Ishikawa (cell line): Measurements from ENCODE around the gene OR2T10.

Experiments used
- CEBPB ChIP-seq: IDR thresholded peaks from 2 replicates; pipeline ENCODE4 v1.6.1; 2012
- CREB1 ChIP-seq: IDR thresholded peaks from 2 replicates; pipeline ENCODE4 v1.6.1; 2012; ENCODE audit warnings: low read depth
- EGR1 ChIP-seq: IDR thresholded peaks from 2 replicates; pipeline ENCODE4 v1.6.1; 2012
- EP300 ChIP-seq: IDR thresholded peaks from 2 replicates; pipeline ENCODE4 v1.6.1; 2012; ENCODE audit warnings: borderline replicate concordance
- FOXM1 ChIP-seq: IDR thresholded peaks from 2 replicates; pipeline ENCODE4 v1.6.1; 2012; ENCODE audit warnings: low read depth, borderline replicate concordance
- MAX ChIP-seq: IDR thresholded peaks from 2 replicates; pipeline ENCODE4 v1.6.1; 2012
- NFIC ChIP-seq: IDR thresholded peaks from 2 replicates; pipeline ENCODE4 v1.6.1; 2012
- RAD21 ChIP-seq: IDR thresholded peaks from 2 replicates; pipeline ENCODE4 v1.6.1; 2012; ENCODE audit warnings: low read depth
- REST ChIP-seq: IDR thresholded peaks from 2 replicates; pipeline ENCODE4 v1.6.1; 2012; ENCODE audit warnings: low read depth, mild to moderate bottlenecking
- TAF1 ChIP-seq: IDR thresholded peaks from 2 replicates; pipeline ENCODE4 v1.6.1; 2012; ENCODE audit warnings: low read depth, mild to moderate bottlenecking
- TCF12 ChIP-seq: IDR thresholded peaks from 2 replicates; pipeline ENCODE4 v1.6.1; 2012; ENCODE audit warnings: low read depth
- TEAD4 ChIP-seq: IDR thresholded peaks from 2 replicates; pipeline ENCODE4 v1.6.1; 2012
- YY1 ChIP-seq: IDR thresholded peaks from 2 replicates; pipeline ENCODE4 v1.6.1; 2012; ENCODE audit warnings: low read depth
- ZBTB7A ChIP-seq: IDR thresholded peaks from 2 replicates; pipeline ENCODE4 v1.6.1; 2012; ENCODE audit warnings: low read depth
- TF ChIP-seq, protein P1 (sequence below): IDR thresholded peaks from 2 replicates; pipeline ENCODE4 v1.6.1; 2012

OR2T10 gene

GRCh38 chr1:248621770-248622169 is 24.3 kb upstream of the OR2T10 start:
- TF ChIP-seq, protein P1, sequence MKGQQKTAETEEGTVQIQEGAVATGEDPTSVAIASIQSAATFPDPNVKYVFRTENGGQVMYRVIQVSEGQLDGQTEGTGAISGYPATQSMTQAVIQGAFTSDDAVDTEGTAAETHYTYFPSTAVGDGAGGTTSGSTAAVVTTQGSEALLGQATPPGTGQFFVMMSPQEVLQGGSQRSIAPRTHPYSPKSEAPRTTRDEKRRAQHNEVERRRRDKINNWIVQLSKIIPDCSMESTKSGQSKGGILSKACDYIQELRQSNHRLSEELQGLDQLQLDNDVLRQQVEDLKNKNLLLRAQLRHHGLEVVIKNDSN = no peak
- TF ChIP-seq ZBTB7A (no peak), YY1 (no peak), REST (no peak), CREB1 (no peak), TCF12 (no peak), NFIC (no peak), RAD21 (no peak), FOXM1 (no peak), MAX (no peak), TAF1 (no peak), TEAD4 (no peak), CEBPB (no peak), EGR1 (no peak), EP300 (no peak)

DNA sequence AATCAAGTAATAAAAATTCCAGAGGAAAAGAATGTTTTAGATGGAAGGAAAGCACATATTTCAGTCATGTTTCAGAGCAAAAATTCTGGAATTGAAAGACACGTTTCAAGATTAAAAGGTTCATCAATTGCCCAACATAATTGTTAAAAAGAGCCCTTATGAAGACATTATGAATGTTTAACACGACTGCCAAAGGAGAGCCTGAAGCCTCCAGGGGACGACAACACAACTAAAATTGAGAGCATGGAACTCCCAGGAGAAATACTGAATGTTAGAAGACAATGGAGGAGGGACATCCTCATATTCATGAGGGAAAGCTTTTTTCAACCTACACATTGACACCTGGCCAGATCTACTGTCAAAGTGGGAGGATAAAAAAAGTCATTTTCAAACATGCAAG is 21.4 kb upstream of the OR2T10 start:
- TF ChIP-seq NFIC = no peak
- TF ChIP-seq, protein P1 = no peak
- TF ChIP-seq ZBTB7A = no peak
- TF ChIP-seq TAF1 = no peak
- TF ChIP-seq TCF12 = no peak
- TF ChIP-seq FOXM1 = no peak
- no peak for TF ChIP-seq EGR1
- no peak for TF ChIP-seq RAD21
- TF ChIP-seq YY1 = no peak
- no peak for TF ChIP-seq CEBPB
- TF ChIP-seq TEAD4 = no peak
- TF ChIP-seq MAX = no peak
- TF ChIP-seq EP300 = no peak
- TF ChIP-seq REST = no peak
- no peak for TF ChIP-seq CREB1

DNA sequence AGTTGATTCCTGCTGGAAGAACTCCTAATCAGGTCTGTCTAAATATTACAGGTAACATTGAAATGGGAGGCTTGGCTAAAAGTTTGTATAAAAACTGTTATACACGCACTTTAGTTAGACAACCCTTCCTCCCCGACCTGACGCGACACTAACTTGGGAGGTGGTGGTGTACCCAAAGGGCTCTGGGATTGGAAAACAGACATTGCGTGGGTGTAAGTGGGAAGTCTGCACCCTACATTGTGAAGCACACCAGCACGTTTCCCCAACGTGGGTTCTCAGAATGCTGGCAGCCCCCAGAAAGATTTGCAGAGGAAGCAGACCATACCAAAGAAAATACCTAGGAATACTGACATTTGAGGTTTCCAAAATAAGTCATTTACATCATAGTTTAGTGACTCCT is 20.6 kb upstream of the OR2T10 start:
- no peak for TF ChIP-seq TCF12
- TF ChIP-seq YY1 = no peak
- TF ChIP-seq FOXM1 = no peak
- no peak for TF ChIP-seq CEBPB
- no peak for TF ChIP-seq TAF1

DNA sequence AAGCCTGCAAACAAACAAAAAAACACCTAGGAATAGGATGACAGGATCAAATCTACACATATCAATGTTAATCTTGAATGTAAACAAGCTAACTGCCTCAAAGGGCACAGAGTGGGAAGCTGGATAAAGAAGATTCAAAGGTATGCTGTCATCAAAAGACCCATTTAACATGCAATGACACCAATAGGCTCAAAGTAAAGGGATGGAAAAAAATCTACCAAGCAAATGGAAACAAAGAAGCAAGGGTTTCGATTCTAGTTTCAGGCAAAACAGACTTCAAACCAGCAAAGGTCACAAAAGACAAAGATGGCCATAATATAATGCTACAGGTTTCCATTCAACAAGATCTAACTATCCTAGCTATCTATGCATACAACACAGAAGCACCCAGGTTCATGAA is 16.2 kb upstream of the OR2T10 start:
- TF ChIP-seq TCF12 (no peak), TEAD4 (no peak), EGR1 (no peak), NFIC (no peak), FOXM1 (no peak), TAF1 (no peak), YY1 (no peak), MAX (no peak), EP300 (no peak), CEBPB (no peak)

DNA sequence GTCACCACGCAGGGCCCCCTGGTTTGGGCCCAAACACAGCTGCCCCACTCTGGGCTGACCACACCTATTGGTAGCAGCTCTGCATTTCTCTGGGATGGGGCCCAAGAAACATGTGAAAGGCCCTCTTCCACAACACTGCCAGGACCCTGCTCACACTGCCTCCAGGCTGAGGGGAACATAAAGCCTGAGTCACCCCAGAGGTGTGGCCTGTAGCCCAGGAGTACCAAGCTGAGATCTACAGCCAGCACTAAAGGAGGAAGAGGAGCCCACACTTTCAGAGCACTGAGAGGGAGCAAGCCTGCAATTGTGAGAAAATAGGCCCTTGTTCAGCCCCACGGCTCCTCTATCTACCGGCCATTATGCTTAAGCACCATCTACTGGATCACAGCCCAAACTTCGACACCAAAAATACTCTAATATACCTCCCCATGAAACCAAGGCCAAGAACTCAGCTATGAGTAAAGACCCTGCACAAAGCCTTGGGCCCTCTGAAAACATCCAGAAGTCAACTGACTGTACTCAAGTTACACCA is 14.4 kb upstream of the OR2T10 start:
- TF ChIP-seq REST = no peak
